Activated CD4-positive, alpha-beta T cell treated with anti-CD3 and anti-CD28 coated beads, Interleukin-2, amount 50 U/mL, for 48 hours (primary cell): ENCODE results near the gene DCDC2B.
"Not testable (repeated sequence)": the region's sequence is repeated elsewhere in the genome, so short reads cannot be mapped to it uniquely, and the experiment has no call there.

Experiments used
- DNase-seq, 2 experiments: peaks; one replicate each; pipeline ENCODE4 v3.0.0-alpha.2; 2020

Gene DCDC2B

DNA sequence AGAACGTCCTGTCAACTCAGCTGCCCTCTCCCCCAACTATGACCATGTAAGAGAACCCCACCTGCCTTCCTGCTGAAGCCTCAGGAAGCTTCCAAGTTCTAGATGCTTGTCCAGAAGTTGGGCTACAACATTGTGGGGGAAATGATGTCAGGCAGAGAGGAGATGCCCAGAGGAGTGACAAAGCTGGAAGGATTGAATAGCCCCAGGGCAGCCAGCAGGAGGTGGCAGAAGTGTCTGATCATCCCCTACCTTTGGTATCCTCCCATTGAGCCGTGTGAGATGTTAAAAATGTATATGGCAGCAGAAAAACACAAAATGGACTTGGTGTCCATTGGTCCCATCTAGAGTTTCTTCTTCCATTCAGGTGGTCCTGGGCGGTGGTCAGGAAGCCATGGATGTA, 19.9 kb downstream of the DCDC2B start:
- DNase-seq, result no peak

DNA sequence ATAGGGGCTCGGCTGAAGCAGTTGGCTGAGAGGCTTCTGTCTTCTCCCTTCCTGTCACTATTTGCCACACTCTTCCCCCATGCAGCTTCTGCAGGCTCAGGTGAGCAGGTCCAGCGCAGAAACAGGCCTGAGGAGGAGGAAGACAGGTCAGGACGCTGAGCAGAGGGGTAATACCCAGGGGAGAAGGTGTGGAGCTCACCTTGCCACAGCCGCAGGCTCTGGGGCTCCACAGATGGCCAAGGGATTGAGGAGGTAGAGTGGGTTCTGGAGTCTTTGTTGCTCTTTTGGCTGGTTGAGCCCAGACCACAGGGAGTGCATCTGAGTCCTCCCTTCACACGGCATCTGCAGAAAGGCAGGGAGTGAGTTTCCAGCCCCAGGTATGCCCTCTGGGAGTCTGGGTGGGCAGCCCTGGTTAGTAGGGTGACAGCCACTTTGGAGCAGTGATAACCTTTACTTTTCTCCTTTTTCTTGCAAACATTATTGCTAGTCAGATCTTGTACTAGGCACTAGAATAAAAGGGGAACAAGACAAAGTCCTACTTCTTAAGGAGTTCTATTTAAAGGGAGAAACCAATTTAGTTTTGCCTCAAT, 23.0 kb downstream of the DCDC2B start:
- no peak for DNase-seq

DNA sequence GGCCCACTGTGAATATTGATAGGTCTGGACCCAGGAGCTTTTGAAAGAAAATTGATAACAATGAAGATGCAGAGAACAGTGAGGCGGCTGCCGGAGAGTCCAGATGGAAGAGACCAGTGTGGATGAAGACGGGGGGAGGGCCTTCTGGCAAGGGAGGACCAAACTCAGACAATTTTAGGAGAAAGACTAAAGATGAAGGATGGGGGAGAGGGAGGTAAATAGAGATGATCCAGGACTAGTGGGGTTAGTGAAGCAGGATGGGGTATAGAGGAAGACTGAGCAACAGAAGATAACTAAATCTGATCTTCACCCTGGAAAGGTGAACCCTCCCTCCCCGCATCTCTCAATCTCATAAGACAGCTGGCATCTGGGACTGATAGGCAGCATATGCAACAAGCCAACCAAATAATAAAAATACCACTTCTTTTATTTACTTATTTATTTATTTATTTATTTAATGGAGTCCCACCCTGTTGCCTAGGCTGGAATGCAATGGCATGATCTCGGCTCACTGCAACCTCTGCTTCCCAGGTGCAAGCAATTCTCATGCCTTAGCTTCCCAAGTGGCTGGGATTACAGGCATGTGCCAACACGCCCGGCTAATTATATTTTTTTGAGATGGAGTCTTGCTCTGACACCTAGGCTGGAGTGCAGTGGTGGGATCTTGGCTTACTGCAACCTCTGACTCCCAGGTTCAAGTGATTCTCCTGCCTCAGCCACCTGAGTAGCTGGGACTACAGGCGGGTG, 23.8 kb downstream of the DCDC2B start:
- DNase-seq, result no peak

DNA sequence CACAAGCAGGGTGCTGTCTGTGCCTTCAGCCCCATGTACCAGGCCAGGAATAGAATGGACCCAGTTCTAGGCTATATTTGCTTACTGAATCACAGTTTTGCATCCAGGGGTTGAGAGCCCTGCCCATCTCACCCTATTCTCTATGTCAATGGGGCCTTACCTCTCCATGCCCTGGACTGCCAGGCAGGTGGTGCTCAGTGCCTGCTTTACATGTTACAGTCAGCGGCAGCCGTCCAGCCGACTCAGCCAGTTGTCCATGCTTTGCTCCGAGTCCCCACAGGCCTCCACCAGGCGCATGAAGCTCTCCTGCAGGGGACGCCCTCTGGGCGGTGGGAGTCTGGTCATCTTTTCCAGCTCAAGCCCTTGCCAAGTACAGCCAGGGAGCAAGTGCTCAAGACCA, 25.9 kb downstream of the DCDC2B start:
- no peak for DNase-seq

GRCh38 chr1:32239337-32239736, 30.4 kb downstream of the DCDC2B start:
- no peak for DNase-seq

GRCh38 chr1:32239790-32240139, 30.9 kb downstream of the DCDC2B start:
- DNase-seq, result no peak

DNA sequence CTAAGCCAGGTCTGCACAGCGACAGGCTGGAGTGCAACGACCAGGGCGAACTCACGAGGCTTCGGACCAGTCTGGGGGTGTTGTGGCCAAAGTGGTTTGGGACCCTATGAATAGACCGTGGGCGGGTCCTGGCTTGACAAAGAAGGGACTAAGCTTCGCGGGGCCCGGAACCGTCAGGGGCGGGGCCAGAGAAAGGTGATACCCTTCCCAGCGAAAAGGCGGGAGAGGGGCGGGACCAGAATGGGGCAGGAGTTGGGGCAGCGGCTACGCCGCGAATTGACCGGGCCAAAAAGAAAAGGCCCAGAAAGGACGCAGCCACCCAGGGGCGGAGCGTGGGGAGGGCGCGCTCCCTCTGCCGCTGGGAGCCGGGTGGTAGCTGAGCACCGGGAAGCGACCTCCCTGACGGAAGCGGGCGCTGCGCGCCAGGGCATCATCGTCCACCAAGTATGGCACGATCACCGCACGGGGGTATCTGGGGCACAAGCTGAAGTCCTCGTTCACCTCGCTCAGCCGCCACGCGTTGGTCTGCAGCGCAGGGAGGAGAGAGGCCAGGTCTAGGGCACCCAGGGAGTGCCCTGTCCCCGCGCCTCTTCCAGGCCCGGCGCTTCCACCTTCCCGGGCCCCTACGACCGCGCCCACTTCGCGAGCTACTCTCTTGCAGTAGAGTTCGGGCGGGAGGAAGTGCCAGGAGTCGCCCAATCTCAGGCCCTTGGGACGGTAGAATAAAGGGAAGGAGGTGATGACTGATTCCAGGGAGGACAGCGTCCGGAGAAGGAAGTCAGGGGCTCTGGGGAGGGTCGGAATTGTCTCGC, 31.5 kb downstream of the DCDC2B start:
- peak; percentile 56 to 68 for DNase-seq

- peak; percentile 44 to 54 for DNase-seq
Observed at GRCh38 chr1:32241001-32241763, 32.3 kb downstream of the DCDC2B start.

- DNase-seq, result no peak
Observed at GRCh38 chr1:32242341-32242851, 33.5 kb downstream of the DCDC2B start.

- DNase-seq, result no peak
Observed at GRCh38 chr1:32246888-32247273, 38.0 kb downstream of the DCDC2B start, which contains the start of gene FAM167B. FAM167B (plus strand) TSS chr1:32247222; CDS start chr1:32247422, 200 bp downstream.

- DNase-seq, result no peak
Observed at GRCh38 chr1:32247452-32247851, 38.6 kb downstream of the DCDC2B start.

DNA sequence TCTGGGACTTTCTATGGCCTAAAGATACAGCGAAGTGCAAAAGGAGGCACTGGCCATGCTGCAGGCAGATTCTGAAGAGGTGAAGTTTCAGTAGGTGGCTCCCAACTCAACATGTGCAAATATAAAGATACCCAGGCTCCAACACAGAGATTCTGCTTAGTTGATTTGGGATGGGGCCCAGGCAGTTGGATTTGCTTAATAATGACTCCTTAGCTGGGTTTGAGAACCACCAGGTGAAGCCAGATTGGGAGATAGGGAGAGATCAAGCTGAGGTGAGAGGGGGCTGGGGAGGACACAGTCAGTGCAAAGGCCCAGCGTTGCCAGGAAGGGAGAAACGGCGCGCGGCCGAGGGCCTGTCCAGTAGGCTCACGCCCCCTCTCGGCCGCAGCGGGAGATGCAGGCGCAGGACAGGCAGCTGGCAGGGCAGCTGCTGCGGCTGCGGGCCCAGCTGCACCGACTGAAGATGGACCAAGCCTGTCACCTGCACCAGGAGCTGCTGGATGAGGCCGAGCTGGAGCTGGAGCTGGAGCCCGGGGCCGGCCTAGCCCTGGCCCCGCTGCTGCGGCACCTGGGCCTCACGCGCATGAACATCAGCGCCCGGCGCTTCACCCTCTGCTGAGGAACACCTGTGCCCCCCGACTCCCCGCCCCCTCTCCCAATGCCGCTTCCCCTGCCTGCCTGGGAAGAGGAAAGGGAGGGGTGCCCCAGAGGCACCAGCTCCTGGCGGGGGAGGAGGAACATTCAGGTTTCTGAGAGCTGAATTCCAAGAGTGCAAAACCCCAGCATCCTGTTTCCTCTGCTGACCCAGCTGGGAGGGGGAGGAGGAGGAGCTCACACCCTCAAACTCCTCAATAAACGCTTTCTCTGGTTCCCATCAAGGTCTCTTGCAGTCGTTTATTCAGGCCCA, 39.3 kb downstream of the DCDC2B start:
- peak; percentile 90 to 93 for DNase-seq

DNA sequence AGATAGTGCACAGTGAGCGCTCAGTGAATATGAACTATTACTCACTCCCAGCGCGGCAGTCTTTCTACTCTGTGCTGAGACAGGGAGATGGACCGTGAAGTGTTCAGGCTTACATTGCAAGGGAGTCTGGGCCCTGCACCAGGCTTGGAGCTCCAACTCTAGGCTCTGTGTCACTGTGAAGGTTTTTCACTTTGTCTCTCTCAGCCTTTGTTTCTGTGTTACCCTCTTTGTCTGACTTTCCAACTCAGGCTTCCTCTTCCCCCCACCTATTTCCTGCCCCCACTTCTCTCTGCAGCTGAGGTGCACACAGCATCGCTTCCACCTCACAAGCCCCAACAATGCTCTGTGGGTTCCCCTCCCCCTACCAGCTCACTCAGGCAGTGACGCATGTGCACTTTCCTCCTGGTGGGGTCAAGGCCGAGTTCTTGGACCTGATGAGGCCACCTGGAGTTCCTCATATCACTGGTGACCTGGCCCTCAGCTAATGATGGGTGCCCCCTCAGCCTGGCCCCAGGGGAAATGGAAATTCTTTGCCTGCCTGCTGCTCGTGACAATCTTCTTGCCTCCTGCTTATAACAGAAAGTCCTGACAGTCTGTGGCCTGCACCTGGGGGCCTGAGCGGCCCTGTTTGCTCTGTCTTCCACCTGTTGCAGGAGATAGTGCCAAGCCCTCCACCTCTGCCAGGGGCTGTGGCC, 41.1 kb downstream of the DCDC2B start:
- DNase-seq, result peak; percentile 82 to 86

GRCh38 chr1:32250893-32251716, 42.2 kb downstream of the DCDC2B start, which contains the start of gene LCK:
LCK (plus strand) TSS chr1:32251265; CDS start chr1:32274330, 23,065 bp downstream.
- peak; percentile 80 to 82 for DNase-seq

- DNase-seq, result no peak
Observed at GRCh38 chr1:32255072-32256071, 46.5 kb downstream of the DCDC2B start.

DNA sequence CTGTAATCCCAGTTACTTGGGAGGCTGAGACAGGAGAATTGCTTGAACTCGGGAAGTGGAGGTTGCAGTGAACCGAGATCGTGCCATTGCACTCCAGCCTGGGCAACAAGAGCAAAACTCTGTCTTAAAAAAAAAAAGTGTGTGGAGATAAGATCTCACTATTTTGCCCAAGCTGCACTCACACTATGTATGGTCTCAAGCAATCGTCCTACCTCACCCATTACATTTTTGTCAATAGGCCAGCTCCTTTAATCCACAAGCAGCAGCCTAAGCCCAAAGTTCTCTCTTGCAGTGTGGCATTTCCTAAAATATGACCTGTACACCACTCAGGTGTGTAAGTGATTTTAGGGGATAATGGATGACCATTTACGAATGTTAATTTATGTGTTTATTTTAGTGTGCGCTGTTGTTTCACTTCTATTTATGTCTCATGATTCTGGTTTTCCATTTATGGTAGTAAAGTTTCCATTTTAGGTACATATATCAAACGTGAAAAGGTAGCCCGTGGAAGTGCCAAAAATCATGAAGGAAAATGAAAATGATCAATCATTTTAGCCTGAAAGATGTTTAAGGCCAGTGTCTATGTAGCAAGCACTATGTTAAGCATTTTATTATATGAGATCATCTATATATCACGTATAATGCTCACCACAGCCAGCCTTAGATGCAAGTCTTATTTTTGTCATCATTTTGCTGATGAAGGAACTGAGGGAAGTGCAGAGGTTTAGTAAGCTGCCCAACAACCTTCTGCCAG, 47.8 kb downstream of the DCDC2B start:
- no peak for DNase-seq

GRCh38 chr1:32257227-32257508, 48.3 kb downstream of the DCDC2B start:
- no peak for DNase-seq

DNA sequence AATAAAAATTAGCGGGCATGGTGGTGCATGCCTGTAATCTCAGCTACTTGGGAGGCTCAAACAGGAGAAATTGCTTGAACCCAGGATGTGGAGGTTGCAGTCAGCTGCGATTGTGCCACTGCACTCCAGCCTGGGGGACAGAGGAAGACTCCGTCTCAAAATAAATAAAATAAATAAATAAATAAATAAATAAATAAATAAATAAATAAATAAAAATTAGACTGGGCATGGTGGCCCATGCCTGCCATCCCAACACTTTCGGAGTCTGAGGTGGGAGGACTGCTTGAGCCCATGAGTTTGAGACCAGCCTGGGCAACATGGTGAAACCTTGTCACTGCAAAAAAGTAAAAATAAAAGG, 54.3 kb downstream of the DCDC2B start:
- not testable (repeated sequence) for DNase-seq
